ENCODE results near the gene LSAMP. TPM values are rescaled to one million over a fixed set of nuclear protein-coding genes. Genes with fewer than 3 reads are reported as not detected.

LSAMP gene
- polyA plus RNA-seq, 4 donors, result 11.4 to 30.6 (median 14.0) TPM

DNA sequence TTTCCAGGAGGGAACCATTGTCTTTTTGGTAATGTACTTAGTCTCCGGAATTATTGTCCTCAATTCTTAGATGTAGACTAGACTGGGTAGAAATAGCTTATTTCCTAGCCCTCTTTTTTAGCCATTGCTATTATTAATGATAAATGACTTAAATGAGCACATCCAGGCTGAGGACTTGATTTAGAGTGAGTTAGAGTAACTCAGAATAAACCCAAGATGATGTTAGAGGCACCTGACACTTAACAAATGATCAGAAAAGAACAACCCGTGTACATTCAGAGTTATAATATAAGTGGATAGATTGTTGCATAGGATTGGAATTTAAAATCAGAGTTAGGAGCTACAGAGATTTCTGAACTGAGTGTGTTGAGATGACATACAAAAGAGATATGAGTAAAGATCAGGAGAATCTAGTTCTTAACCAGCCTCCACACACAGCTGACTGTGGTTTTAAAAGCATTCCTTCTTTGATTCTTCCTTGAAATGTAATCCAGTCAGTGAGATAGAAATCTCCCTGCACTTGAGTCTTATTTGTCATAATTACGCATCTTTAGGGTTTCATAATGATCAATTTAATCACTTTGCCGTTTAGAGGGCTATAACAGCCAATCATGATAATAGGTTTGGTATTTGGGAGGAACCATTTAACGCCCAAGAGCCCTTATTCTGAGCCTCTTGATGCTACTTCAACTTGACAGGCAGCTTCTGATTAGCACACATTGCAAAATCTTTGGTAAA lies 455.4 kb downstream of the LSAMP start:
- no peak for DNase-seq (ENCODE audit: low read depth in 4 of 4, low spot score in 3 of 4)

DNA sequence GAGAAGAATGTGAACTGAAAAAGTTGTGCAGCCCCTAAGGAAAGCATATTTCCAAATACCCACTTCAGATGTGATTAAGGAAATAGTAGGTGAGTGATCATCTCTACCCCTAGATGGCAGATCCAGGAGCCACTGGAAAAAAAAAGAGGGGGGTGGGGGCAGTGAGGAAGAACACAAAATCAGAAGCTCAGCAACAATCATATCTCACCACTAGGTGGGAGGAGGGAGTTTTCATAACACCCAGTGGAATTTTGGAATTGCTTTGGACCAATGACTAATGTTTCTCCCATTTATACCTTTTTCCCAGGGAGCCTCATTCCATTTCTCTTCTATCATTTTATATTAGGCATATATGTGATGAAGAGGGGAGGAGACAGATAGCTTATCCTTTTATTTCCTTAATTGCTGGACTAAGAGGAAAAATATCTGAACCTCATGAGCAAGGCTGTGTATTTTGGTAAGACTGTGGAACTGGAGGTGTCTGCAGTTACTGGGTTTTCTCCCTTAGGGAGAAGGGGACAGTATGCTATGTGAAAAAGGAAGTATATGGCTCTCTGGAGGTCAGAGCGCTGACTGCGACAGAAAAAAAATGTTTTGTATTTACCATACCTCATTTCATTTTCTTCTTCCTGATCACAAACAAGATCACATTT lies 458.6 kb downstream of the LSAMP start:
- no peak for DNase-seq (ENCODE audit: low read depth in 4 of 4, low spot score in 3 of 4)

DNA sequence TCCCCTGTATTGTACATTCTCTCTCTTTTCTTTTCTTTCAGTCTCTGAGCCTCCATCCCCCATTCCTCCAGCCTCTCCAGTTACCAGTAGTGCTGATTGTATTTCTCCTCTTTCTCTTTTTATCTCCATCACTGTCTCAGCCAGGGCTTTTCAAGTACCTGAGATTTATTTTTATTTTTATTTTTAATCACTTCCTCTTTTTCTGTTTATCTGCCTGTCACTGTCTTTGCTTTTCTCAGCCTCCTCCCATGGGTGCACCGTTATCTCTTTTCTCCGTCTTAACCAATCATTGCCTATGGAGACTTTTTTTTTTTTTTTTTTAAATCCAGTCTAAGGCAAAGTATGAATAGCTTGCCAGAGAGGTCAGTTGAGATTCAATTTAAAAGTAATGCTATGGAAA lies 462.7 kb downstream of the LSAMP start:
- DNase-seq (ENCODE audit: low read depth in 4 of 4, low spot score in 3 of 4), result no peak

DNA sequence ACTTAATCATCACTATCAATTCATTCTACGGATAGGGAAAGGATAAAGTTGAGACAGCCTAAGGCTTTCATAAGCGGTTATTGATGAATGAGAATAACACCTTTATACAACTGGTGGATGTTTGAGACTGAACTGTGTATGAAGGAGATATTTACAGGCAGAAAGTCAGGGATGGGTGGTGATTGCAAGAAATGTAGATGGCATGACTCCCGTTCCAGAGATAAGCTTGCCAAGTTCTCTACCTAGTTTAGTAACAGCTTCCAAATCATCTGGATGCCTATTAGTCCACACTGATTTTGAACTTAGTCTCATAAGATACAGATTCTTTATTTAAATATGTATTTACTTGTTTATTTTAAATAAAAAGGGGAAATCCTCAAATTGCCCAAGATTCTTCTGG lies 463.2 kb downstream of the LSAMP start:
- no peak for DNase-seq (ENCODE audit: low read depth in 4 of 4, low spot score in 3 of 4)

DNA sequence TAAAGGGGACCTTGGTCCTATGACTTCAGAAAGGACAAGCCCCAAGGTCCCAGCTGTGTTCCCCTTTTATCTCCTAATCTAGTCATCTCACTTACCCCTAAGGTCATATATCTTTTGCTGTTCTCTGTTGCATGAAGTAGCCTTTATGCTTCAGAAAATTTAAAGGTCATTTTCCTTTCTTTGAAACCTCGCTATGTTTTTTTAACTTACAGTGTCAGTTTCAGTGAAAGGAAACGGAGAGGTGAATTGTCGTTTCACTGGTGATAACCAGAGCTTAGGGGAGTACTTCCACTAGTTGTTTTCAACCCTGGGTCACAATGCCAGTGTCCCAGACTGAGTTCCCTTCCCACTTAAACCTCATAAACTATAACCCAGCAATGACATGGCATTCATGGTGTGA lies 464.6 kb downstream of the LSAMP start:
- DNase-seq (ENCODE audit: low read depth in 4 of 4, low spot score in 3 of 4), result no peak

DNA sequence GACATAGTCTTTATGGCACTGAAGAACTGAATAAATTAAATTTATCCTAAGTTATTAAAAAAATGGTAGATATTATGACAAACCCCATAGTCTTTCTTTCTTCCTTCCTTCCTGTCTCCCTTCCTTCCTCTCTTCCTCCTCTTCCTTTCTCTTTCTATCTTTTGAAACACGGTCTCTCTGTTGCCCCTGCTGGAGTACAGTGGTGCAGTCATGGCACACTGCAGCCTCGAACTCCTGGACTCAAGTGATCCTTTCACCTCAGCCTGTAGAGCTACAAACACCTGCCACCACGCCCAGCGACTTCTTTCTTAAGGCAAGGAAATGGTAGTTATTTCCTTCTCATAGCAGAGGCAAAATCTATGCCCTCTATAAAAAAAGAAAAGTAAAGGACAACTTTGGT lies 467.4 kb downstream of the LSAMP start:
- no peak for DNase-seq (ENCODE audit: low read depth in 4 of 4, low spot score in 3 of 4)

DNA sequence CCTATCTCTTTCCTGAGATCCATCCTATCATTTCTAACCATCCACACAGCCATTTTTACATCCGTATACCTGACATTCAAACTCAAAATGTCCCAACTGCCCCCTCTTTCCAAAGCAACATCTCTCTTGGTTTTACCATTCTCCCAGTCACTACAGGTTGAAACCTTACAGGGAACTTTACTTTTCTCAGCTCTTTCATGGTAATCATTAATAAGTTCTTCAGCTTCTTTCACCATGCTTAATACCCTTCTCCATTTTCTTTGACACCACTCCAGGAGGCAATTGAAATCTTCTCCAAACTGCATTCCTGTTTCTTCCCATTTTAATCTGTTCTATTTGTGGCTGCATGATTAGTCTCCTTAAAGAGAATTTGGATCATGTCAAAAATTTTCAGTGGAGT lies 469.5 kb downstream of the LSAMP start:
- DNase-seq (ENCODE audit: low read depth in 4 of 4, low spot score in 3 of 4), result no peak

DNA sequence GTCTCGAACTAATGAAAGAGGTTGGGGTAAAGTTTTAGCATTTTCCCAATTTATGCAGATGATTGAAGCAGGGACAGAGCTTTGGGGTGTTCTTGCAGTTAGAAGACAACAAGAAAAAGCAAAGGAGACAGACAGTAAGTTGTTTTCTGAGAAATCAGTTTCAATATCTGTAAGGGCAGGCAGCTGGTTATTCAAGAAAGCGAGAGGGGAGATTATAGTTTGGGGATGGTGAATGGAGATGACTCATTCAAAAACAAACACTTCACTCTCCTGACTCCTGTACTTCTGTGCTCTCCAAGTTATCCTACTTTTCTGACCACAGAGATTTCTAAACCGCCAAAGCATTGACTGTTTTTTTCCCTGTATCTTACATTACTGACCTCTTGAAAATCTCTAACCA lies 469.9 kb downstream of the LSAMP start:
- DNase-seq (ENCODE audit: low read depth in 4 of 4, low spot score in 3 of 4), result no peak

DNA sequence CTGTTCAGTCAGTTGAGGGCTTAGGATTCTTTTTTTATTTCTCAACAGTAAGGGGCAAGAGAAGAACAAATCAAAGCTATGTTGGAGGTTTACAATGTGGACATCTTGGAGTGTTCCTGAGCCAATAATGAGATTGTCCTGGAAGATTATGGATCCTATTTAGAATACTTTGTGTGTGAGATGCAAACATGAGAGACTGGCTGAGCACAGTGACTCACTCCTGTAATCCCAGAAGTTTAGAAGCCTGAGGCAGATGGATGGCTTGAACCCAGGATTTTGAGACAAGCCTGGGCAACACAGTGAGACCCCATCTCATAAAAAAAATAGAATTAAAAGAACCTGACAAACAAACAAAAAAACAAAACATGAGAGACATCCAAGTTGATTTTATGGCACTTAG lies 470.3 kb downstream of the LSAMP start:
- no peak for DNase-seq (ENCODE audit: low read depth in 4 of 4, low spot score in 3 of 4)

DNA sequence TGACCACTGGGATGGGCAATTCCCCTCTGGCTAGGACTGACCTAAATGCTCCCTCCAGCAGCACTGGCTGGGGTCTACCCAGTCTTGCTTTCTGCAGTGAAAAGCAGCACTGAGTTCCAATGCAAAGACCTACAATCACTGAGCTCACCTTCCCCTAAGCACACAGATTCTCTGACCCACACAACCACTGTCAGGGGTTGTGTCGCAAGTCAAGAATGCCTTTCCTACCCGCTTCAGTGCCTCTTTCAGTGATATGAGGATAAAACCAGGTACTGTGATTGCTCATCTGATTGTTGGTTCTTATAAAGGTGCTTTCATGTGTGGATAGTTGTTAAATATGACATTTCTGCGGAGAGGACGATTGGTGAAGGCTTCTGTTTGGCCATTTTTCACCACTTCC lies 476.4 kb downstream of the LSAMP start:
- DNase-seq (ENCODE audit: low read depth in 4 of 4, low spot score in 3 of 4), result no peak

DNA sequence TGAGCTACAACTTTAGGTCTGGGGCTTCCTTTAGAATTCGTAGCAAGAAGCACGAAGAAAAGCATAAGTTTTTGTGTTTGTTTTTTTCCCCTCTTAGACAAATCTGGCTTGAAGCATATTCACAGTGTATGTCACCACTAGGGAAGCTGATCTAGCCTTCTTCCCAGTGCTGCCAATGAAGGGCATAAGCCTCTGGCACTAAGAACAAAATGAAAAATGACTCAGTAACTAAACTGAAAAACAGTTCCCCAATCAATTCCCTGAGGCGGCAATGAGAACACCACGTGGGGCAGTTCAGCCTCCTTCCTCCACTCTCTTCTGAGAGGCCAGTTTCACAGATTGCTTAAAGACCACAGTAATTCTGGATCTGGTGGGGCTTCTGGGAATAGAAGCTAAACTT lies 483.9 kb downstream of the LSAMP start:
- DNase-seq (ENCODE audit: low read depth in 4 of 4, low spot score in 3 of 4), result no peak

DNA sequence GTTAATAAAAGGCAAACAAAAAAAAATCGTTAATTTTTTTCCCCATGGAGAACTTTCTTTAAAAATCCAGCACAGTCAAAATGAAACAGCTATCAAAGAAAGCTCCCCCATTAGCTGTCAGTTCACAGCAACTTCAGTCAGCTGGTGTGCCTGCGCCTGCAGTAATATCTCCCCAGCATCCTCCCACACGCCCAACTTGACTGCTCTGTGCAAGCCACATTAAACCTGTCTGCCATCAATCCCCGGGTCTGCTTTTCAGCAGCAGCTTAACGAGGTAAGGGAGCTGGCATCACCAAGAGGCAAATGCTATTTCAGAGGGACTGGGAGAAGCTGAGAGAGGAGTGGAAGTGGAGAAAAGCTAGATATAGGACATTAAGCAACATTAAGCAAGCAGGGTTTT lies 484.5 kb downstream of the LSAMP start:
- DNase-seq (ENCODE audit: low read depth in 4 of 4, low spot score in 3 of 4), result peak; percentile 39 to 73 (median 44)

DNA sequence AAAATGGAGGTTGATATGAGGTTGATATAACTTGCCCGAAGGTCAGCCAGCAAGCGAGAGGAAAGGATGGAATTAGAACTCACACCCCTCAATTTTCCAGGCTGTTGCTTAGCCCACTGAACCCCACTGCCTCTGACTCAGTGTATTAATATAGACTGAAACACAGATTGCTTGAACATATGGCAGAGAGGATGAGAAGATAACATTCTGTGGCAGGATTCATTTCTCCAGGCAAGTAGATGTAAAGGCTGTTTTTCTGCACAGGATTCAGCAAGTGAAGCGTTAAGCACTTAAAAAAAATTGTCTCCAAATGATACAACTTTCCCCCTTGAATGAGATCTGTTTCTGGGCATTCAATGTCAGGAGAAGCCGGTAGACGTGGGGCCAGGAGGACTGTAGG lies 486.8 kb downstream of the LSAMP start:
- no peak for DNase-seq (ENCODE audit: low read depth in 4 of 4, low spot score in 3 of 4)

DNA sequence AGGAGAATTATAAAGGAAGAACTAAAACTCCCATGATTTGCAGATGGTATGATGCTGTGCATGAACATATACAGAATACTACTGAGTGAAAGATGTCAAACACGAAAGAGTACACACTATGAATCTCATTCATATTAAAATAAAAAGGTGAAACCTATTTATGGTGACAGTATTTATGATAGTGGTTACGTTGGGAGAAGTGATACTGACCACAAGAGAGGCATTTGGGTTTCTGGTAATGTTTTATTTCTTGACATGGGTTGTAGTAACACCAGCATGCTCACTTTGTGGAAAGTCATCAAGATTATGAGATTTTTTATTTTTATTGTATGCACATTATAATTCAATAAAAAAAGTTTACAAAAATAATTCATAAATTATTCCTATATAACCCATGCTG lies 498.0 kb downstream of the LSAMP start:
- DNase-seq (ENCODE audit: low read depth in 4 of 4, low spot score in 3 of 4), result no peak

DNA sequence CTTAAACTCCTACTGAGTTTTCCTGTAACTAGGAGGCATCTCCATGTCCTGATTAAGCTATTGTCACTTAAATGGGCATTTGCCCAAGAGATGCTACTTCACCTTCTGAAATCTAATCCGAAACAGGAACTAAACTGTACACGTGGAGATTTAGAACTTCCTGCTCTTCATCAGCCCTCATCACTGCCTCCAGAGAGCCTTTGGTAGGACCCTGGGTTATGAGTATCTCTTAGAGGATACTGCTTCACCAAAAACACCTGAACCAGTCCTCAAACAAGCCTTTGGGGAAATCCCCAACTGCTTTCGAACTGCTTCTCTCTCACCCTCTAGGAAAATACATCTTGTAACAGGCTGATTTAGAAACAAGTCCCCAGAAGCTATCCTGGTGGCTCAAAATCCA lies 501.7 kb downstream of the LSAMP start:
- DNase-seq (ENCODE audit: low read depth in 4 of 4, low spot score in 3 of 4), result no peak

DNA sequence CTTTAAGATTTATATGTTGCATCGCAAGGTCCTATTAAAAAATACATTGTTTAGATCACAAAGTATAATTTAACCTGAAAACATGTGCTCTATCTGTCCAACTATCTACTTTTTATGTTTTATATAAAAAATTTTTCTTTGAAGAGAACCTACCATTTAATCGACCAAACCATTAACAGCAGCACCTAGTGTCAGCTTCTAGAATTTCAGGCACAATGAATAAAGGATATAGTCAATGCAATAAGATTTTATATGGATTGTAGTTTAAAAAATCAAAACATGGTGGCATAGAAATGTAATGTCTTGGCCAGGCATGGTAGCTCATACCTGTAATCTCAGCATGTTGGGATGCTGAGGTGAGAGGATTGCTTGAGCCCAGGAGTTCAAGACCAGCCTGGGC lies 508.2 kb downstream of the LSAMP start:
- DNase-seq (ENCODE audit: low read depth in 4 of 4, low spot score in 3 of 4), result no peak

DNA sequence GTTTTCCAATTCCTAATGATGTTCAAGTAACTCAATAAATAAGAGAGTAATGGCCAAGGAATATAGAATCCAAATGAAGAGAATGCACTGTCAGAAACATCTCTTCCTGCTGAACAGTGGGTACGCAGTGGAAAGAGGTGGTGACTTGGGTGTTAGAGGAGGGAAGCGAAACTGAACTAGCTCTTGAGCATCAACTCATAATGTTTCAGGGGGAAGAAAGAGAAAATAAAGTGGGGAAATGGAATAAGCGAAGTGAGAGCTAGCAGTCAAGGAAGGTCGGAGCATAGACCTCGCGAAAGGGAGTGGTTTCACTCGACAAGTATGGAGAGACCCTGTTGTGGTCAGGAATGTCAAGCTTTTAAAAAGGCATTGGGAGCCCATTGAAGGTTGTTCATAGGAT lies 512.5 kb downstream of the LSAMP start:
- DNase-seq (ENCODE audit: low read depth in 4 of 4, low spot score in 3 of 4), result no peak

DNA sequence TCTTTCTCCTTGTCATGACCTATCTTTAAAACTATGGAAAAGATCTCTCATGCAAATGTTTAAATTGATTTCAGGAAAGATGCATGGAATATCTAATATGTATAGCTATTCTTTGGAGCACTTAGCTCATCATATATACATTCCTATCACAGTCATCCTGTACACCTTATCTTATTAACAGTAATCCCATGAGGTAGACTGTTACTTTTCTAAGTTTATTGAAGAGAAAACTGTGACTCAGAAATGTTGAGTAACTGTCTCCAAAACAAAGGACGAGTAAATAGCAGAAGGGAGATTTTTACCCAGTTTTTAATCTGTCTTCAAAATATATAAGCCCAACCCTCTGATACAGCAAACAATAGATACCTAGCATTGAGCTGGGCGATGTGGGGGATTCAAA lies 513.7 kb downstream of the LSAMP start:
- DNase-seq (ENCODE audit: low read depth in 4 of 4, low spot score in 3 of 4), result no peak

DNA sequence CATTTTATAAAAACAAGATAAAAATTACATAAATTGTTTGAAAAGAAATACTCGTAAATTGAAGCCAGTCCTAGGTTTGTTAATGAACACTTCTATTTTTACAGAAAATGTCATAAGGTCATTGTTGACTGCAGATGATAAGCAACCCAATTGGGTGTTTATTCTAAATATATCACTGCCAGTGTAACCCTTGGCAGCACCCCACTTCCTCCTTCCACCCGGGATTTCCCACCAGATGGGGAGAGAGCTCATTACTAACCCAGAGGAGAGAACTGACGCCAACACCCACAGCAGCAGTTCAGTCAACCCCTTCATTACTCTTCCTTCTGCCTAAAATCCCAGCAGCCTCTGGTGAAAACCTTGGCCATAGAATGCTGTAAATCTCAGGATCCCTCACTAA lies 514.4 kb downstream of the LSAMP start:
- no peak for DNase-seq (ENCODE audit: low read depth in 4 of 4, low spot score in 3 of 4)

DNA sequence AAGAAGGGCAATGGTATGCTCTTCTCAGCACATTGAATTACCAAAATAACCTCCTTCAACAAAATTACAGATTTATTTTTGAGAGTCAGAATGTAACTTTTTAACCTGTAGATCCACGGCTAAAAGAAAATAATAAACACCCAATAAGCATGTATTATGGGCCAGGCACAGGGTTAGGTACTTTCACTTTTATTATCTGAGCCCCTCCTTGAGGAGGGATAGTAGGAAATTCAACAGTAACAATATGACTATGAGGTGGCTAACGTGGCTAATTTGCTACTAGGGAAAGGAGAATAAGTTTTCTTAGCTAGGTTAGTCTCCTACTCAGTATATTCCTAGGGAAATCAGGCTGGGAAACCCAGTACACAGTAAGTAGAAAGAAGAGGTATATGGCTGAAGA lies 515.1 kb downstream of the LSAMP start:
- no peak for DNase-seq (ENCODE audit: low read depth in 4 of 4, low spot score in 3 of 4)

DNA sequence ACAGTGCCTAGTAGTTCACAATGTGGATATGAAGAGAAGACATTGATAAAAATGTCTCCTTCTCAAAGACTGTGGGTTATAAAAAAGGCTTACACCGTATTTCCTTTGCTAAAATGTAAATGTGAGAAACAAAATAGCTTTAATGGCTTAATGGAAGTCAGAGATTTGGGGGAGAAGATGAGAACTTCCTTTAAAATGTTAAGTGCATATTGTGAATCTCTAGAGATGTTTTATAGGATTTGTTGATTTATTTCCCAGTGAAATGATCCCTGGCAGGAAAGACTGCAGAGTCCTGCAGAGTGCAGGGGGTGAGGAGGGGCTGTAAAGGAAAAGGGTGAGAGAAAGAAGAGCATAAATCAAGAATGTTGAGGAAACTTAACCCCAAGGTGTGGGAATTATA lies 516.9 kb downstream of the LSAMP start:
- no peak for DNase-seq (ENCODE audit: low read depth in 4 of 4, low spot score in 3 of 4)

DNA sequence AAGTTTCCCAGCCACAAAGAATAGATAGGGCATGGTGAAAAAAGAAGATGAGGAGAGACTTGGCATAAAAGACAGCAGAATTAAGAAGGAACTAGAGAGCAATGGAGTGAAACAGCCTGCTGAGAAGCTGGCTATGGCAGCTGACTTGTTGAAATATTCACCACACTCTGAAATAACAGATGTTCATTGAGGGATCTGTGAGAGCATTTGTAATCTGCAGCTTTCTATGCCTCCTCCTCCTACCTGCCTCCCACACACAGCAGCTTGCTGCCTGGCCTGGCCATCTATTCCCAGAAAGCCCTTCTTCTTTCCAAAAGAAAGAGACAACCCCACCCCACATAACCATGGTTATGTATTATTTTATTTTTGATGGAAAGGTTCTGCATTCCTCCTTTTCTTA lies 518.1 kb downstream of the LSAMP start:
- peak in 1 of 4 donors; percentile 14 for DNase-seq (ENCODE audit: low read depth in 4 of 4, low spot score in 3 of 4)
